Measurements from ENCODE around the gene LDLRAD2. TPM values are rescaled to one million over a fixed set of nuclear protein-coding genes. Genes with fewer than 3 reads are reported as not detected.

The LDLRAD2 gene
- total and polyA plus RNA-seq, 7 donors = 0.04 to 1.7 (median 0.77) TPM; not detected in 3

GRCh38 chr1:21838359-21839157, 26.5 kb downstream of the LDLRAD2 start:
- no peak for TF ChIP-seq CTCF (IDR thresholded peaks at IDR 0.05)
- H3K36me3 ChIP-seq (ENCODE audit: insufficient read depth in 1 of 2, low read depth in 1 of 2) = peaks cover 14 to 100% of the 10 kb centered on the region in 2 donors
- H3K9me3 ChIP-seq = peaks cover 9% of the 10 kb centered on the region
- WGBS, 3 donors = 86 to 89% (median 88%) methylated on average over 23 of the region's 23 CpGs
- intact Hi-C loops (cut with DNase I) = no loop called here
- no peak for DNase-seq
- H3K27me3 ChIP-seq (ENCODE audit: insufficient read depth in 3 of 3, low read length in 2 of 3) = no peaks in the 10 kb centered on the region
- no peak overlapping the region for H3K4me3 ChIP-seq
- H3K4me1 ChIP-seq = no peaks in the 10 kb centered on the region
- ATAC-seq = no peak
- no peak overlapping the region for H3K27ac ChIP-seq

GRCh38 chr1:21839337-21840037, 27.4 kb downstream of the LDLRAD2 start:
- H3K27me3 ChIP-seq (ENCODE audit: insufficient read depth in 3 of 3, low read length in 2 of 3) = no peaks in the 10 kb centered on the region
- no peak overlapping the region for H3K27ac ChIP-seq
- DNase-seq (no peak), ATAC-seq (no peak)
- 86 to 91% (median 90%) methylated on average over 19 of the region's 19 CpGs for WGBS, 3 donors
- H3K9me3 ChIP-seq = peaks cover 4% of the 10 kb centered on the region
- no peak for TF ChIP-seq CTCF (IDR thresholded peaks at IDR 0.05)
- intact Hi-C loops (cut with DNase I) = no loop called here
- no peaks in the 10 kb centered on the region for H3K4me1 ChIP-seq
- no peak overlapping the region for H3K4me3 ChIP-seq
- H3K36me3 ChIP-seq (ENCODE audit: insufficient read depth in 1 of 2, low read depth in 1 of 2) = peaks cover 9 to 100% of the 10 kb centered on the region in 2 donors

GRCh38 chr1:21840981-21841380, 28.9 kb downstream of the LDLRAD2 start:
- no peak overlapping the region for H3K27ac ChIP-seq
- H3K4me1 ChIP-seq = peaks cover 8% of the 10 kb centered on the region
- ATAC-seq = no peak
- peaks cover 8 to 100% of the 10 kb centered on the region in 2 donors for H3K36me3 ChIP-seq (ENCODE audit: insufficient read depth in 1 of 2, low read depth in 1 of 2)
- no peak for TF ChIP-seq CTCF (IDR thresholded peaks at IDR 0.05)
- H3K9me3 ChIP-seq = no peaks in the 10 kb centered on the region
- no peak overlapping the region for H3K4me3 ChIP-seq
- WGBS, 3 donors = 89% methylated on average over 13 of the region's 13 CpGs
- intact Hi-C loops (cut with DNase I) = no loop called here
- no peak for DNase-seq
- no peaks in the 10 kb centered on the region for H3K27me3 ChIP-seq (ENCODE audit: insufficient read depth in 3 of 3, low read length in 2 of 3)

GRCh38 chr1:21841852-21842466, 29.9 kb downstream of the LDLRAD2 start:
- Histone ChIP-seq H3K36me3 (ENCODE audit: insufficient read depth in 1 of 2, low read depth in 1 of 2) (peaks cover 8 to 100% of the 10 kb centered on the region in 2 donors), H3K4me3 (no peak overlapping the region), H3K4me1 (peaks cover 9% of the 10 kb centered on the region), H3K27me3 (ENCODE audit: insufficient read depth in 3 of 3, low read length in 2 of 3) (no peaks in the 10 kb centered on the region), H3K27ac (no peak overlapping the region), H3K9me3 (no peaks in the 10 kb centered on the region)
- 89 to 94% (median 92%) methylated on average over 19 to 21 of the region's 21 CpGs for WGBS, 3 donors
- intact Hi-C loops (cut with DNase I) = no loop called here
- DNase-seq = peak in 1 of 2 donors; percentile 52
- no peak for TF ChIP-seq CTCF (IDR thresholded peaks at IDR 0.05)
- ATAC-seq = no peak

Measured in psoas muscle (tissue), 8 donors.